ENCODE data around the gene PNMT. TPM values are rescaled to one million over a fixed set of nuclear protein-coding genes. Genes with fewer than 3 reads are reported as not detected.

The PNMT gene
- total RNA-seq, 3 donors from 2014 or later (not counting 1 experiment from before 2014, with no cell fraction given), result 1.2 to 2.5 (median 2.2) TPM

DNA sequence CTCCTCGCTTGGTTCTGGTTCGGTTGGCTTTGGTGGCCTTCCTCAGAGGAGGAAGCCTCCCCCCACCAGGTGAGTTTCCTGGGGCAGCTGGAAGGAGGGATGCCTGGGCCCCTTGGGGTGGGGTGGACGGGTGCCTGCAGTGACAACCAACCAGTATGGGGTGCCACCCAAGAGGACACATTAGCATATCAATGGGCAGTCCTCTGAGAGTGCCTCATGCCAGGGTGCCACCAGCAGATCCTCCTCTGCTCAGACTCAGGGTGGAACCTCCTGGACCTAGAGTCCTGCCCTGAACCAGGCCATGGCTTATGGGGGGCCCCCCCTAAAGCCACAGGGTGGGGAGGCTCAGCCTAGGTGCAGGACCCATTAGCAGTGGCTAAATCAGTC is 38.8 kb upstream of the PNMT start:
- intact Hi-C loops (cut with micrococcal nuclease), result no loop called here
- Histone ChIP-seq H3K36me3 (ENCODE audit: control insufficient read depth, insufficient read depth, low read length) (no peaks in the 10 kb centered on the region), H3K9me3 (ENCODE audit: control insufficient read depth, insufficient read depth, low read length) (no peaks in the 10 kb centered on the region), H3K27ac (ENCODE audit: low read length) (no peak overlapping the region), H3K4me1 (ENCODE audit: control insufficient read depth, insufficient read depth, low read length) (peaks cover 6% of the 10 kb centered on the region), H3K4me3 (ENCODE audit: low read length) (no peak overlapping the region), H3K27me3 (ENCODE audit: control insufficient read depth, insufficient read depth, low read length) (peaks cover 13% of the 10 kb centered on the region)
- H3K36me3 Mint-ChIP-seq, result no peaks in the 10 kb centered on the region
- no peak overlapping the region for H3K4me3 Mint-ChIP-seq
- no peak for ATAC-seq
- H3K27ac Mint-ChIP-seq, result no peak overlapping the region
- no peaks in the 10 kb centered on the region for H3K9me3 Mint-ChIP-seq
- no peak for DNase-seq
- peaks cover 0 to 20% of the 10 kb centered on the region in 2 donors for H3K4me1 Mint-ChIP-seq
- TF ChIP-seq CTCF (IDR thresholded peaks at IDR 0.05), result no peak
- 82% methylated on average over 2 of the region's 3 CpGs for WGBS (ENCODE audit: insufficient coverage)
- peaks cover 10 to 34% of the 10 kb centered on the region in 2 donors for H3K27me3 Mint-ChIP-seq (ENCODE audit: low read depth in 2 of 2)

DNA sequence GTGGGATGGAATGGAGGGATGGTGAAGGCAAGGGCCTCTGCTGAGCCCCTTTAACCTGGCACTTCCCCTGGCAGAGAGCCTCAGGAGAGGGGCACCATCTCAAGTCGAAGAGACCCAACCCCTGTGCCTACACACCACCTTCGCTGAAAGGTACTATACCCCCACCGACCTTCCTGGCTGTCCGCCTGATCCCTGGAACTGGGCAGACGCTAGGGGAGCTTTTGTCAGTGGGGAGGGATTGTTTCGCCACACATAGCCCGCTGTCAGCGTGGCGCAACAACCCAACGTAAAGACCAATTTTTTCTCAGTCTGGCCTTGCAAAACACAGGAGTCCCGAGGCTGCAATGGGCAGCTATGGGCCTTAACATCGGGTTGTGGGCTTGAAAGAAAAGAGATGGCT is 38.4 kb upstream of the PNMT start:
- 89% methylated on average over 11 of the region's 12 CpGs for WGBS (ENCODE audit: insufficient coverage)
- H3K9me3 ChIP-seq (ENCODE audit: control insufficient read depth, insufficient read depth, low read length), result no peaks in the 10 kb centered on the region
- DNase-seq, result no peak
- no peaks in the 10 kb centered on the region for H3K36me3 Mint-ChIP-seq
- H3K36me3 ChIP-seq (ENCODE audit: control insufficient read depth, insufficient read depth, low read length), result no peaks in the 10 kb centered on the region
- no peak overlapping the region for H3K27ac Mint-ChIP-seq
- no peaks in the 10 kb centered on the region for H3K9me3 Mint-ChIP-seq
- no peak for ATAC-seq
- peaks cover 6% of the 10 kb centered on the region for H3K4me1 ChIP-seq (ENCODE audit: control insufficient read depth, insufficient read depth, low read length)
- peaks cover 10 to 34% of the 10 kb centered on the region in 2 donors for H3K27me3 Mint-ChIP-seq (ENCODE audit: low read depth in 2 of 2)
- intact Hi-C loops (cut with micrococcal nuclease), result no loop called here
- H3K4me3 Mint-ChIP-seq, result no peak overlapping the region
- H3K27me3 ChIP-seq (ENCODE audit: control insufficient read depth, insufficient read depth, low read length), result peaks cover 13% of the 10 kb centered on the region
- peaks cover 0 to 18% of the 10 kb centered on the region in 2 donors for H3K4me1 Mint-ChIP-seq
- H3K4me3 ChIP-seq (ENCODE audit: low read length), result no peak overlapping the region
- TF ChIP-seq CTCF (IDR thresholded peaks at IDR 0.05), result no peak
- no peak overlapping the region for H3K27ac ChIP-seq (ENCODE audit: low read length)

DNA sequence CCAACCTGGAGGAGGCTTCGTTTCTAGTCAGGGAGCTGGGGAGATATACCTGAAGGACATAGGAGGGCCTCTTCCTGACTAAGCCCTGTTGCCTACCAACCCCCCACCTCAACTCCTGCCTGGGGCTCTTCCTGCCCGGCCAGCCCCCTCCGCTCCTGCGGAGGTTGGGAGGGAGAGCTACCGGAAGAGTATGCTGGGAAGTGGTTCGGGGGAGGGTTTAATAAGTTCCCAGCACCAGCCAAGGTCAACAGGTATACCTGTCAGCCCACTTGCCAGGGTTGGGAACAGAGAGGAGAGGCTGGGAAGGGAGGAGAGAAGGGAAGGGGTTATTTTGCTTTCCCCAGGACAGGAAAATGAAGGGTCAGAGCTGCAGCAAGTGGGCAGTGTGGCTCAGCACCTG is 36.9 kb upstream of the PNMT start:
- WGBS (ENCODE audit: insufficient coverage), result 44% methylated on average over 5 of the region's 6 CpGs
- Histone ChIP-seq H3K27me3 (ENCODE audit: control insufficient read depth, insufficient read depth, low read length) (peaks cover 10% of the 10 kb centered on the region), H3K36me3 (ENCODE audit: control insufficient read depth, insufficient read depth, low read length) (no peaks in the 10 kb centered on the region), H3K27ac (ENCODE audit: low read length) (no peak overlapping the region), H3K4me3 (ENCODE audit: low read length) (no peak overlapping the region), H3K9me3 (ENCODE audit: control insufficient read depth, insufficient read depth, low read length) (no peaks in the 10 kb centered on the region), H3K4me1 (ENCODE audit: control insufficient read depth, insufficient read depth, low read length) (peaks cover 13% of the 10 kb centered on the region)
- peaks cover 0 to 14% of the 10 kb centered on the region in 2 donors for H3K4me1 Mint-ChIP-seq
- no peak overlapping the region for H3K4me3 Mint-ChIP-seq
- no peak overlapping the region for H3K27ac Mint-ChIP-seq
- H3K36me3 Mint-ChIP-seq, result no peaks in the 10 kb centered on the region
- no peak for TF ChIP-seq CTCF (IDR thresholded peaks at IDR 0.05)
- H3K27me3 Mint-ChIP-seq (ENCODE audit: low read depth in 2 of 2), result peaks cover 2 to 27% of the 10 kb centered on the region in 2 donors
- no peaks in the 10 kb centered on the region for H3K9me3 Mint-ChIP-seq
- ATAC-seq (no peak), DNase-seq (no peak)
- intact Hi-C loops (cut with micrococcal nuclease), result no loop called here
